D341Med (cell line): ENCODE measurements around the gene IER5.
A peak's percentile ranks its signal among the peaks of the same experiment; 100 is the strongest.

Experiments used
- DNase-seq: peaks from one replicate; pipeline ENCODE4 v3.0.0; 2012; ENCODE audit warnings: low spot score

IER5 gene

GRCh38 chr1:181135437-181135731 is 46.9 kb downstream of the IER5 start:
- peak; percentile 69 for DNase-seq

- DNase-seq: no peak
Observed at GRCh38 chr1:181135815-181136737, 47.6 kb downstream of the IER5 start.

- no peak for DNase-seq
Observed at GRCh38 chr1:181136738-181137122, 48.2 kb downstream of the IER5 start.

- DNase-seq: no peak
Observed at GRCh38 chr1:181137217-181137743, 48.8 kb downstream of the IER5 start.

GRCh38 chr1:181139631-181140061 is 51.1 kb downstream of the IER5 start:
- no peak for DNase-seq

GRCh38 chr1:181140398-181140797 is 51.9 kb downstream of the IER5 start:
- DNase-seq: no peak

- DNase-seq: no peak
Observed at GRCh38 chr1:181140891-181141290, 52.4 kb downstream of the IER5 start.

- DNase-seq: no peak
Observed at GRCh38 chr1:181141431-181141910, 53.0 kb downstream of the IER5 start.
